Measurements from ENCODE around the gene DPEP2.
"Not testable (repeated sequence)": the region's sequence is repeated elsewhere in the genome, so short reads cannot be mapped to it uniquely, and the experiment has no call there.

The DPEP2 gene

GRCh38 chr16:67950335-67950843, 48.9 kb downstream of the DPEP2 start:
- DNase-seq: no peak

DNA sequence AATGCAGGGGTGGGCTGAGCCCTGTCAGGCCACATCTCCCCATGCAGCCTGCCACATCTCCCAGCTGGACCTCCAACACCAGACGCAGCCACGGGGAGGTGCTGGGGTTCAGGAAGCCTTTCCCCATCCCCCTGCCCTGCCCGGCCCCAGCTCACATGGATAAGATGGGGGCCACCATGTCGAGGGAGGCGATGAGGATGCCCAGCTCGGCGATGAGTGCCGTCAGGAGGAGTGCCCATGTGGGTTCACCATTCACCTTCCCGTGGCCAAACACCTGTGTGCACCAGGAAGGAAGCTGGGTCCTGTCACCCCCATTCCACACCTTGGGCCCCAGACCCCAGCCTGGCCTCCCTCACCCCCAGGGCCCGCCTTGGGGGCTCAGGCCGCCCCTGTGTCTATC, 49.6 kb downstream of the DPEP2 start:
- DNase-seq: no peak

DNA sequence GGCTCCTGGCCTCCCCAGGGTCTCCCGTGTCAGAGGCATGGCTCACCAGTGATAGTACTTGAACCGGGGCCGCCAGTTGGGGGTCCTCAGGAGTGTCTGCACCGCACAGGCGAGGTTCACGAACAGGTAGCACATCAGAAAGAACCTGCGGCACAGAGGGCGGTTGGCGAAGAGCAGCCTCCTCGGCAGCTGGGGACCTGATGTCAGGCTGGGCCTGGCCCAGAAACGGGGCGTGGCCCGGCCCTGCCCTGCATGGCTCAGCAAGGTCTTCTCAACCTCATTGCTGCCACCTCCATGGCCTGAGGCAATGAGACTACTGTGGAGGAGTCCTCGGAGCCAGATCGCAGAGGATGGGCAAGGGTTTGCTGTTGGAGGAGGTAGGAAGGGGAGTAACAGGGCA, 51.3 kb downstream of the DPEP2 start:
- DNase-seq: no peak

DNA sequence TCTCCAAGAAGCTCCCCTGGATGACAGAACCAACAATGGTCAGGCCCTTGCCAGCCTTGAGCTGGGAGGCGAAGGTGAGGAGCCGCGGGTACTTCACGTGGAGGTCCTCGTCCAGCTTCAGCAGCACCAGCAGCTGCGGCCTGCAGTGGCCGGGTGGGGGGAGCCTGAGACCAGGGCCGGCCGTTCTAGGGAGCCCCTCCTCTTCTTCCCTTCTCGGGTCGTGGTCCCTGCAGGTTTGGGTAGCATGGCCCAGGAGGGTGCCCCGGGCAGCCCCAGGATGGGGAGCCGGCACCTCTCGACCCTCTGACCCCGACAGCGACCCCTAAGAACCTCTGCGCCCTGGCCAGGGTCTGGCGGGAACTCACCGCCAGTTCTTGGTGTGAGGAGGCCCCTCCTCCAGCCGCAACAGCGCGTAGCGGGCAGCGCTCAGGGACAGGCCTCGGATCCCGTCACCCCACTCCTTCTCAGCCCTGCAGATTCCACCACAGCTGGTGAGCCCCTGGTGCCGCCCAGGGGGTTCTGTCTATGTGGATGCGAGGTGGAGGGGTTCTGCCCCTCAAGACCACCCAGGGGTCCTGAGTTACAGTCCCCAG, 52.2 kb downstream of the DPEP2 start:
- no peak for DNase-seq

DNA sequence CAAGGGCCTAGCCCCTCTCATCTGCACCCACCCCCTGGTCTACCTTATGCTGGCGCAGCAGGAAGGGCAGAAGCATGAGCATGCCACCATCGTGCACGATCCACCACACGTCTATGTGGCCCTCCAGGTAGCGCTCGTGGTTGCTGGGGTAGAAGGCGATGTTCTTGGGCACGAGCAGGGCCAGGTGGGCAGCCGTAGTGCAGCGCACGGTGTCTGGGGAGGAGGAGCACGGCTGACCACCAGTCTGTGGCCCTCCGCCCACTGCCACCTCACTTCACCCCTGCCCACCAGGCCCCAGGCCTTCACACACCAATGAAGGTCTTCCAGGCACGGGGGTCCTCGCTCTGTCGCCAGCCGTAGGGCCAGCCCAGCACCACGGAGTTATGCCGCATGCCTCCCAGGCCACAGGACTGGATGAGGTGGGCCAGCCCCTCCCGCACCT, 53.1 kb downstream of the DPEP2 start:
- DNase-seq: no peak

GRCh38 chr16:67945392-67945933, 53.8 kb downstream of the DPEP2 start:
- DNase-seq: no peak

DNA sequence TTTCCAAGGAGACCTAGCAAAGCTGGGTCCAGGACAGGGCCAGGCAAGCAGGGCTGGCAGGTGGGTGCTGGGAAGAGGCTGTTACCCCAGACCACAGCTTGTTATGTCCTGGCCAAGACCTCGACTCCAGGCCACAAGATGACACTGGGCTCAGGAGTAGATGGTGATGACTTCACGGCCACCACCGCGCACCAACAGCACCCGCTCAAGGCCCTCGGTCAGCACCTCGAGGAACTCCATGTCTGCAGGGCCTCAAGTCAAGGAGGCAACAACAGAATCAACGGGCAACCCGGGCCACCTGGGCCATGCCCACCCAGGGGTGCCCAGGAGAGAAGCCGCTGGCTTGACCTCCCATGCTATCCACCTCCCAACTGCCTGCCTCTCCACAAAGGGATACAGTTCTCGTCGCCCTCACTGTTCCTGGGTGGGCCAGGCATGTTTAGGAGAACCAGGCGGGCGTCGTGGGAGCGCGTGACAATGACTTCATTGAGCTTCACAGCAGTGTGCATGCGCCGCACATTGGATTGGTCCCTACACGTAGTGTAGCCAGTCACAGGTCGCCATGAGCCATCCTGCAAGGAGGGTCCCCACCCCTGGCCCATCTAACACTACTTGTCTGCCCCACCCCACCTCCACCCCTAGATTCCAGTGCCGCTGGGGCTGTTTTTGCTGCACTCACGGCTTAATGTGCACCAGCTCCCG, 54.4 kb downstream of the DPEP2 start:
- no peak for DNase-seq

DNA sequence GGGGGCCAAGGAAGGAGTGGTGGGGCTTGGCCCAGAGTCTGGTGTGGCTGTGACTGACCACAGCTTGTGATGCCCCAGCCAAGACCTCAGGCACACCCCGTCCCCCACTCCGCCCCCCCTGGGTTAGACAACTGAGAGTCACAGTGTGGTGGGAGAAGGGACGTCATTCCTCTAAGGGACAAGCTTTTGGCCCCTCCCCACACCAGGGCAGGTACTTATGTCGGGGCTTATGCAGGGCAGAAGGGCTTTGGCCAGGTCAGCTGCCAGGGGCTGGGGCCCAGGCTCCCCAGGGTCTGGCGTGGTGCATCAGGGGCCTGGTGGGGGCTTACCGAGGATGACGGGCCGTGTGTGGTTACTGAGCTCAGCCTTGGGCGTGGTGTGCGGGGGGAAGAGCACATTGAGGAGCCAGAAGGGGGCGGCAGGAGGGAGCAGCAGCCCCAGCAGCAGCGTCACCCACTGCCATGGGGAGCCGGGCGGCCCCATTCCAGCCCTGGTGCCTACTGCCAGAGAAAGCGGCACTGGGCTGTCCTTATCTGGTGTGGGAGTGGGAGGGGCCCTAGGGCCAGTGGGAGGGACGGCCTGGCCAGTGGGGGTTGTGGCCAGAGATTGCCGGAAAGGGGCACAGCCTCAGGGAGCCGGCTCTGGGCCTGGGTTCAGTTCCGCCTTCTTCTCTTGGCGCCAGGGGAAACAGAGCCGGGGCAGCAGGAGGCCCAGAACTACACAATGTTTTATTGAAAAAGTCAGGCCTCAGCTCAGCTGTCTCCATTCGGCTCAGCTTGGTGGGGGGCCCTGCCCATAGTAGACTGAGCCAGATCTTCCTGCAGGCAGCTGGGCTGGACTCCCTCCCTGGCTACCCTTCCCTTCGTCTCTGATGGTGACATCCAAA, 55.4 kb downstream of the DPEP2 start, which contains the start of gene LCAT:
TSS of gene LCAT (minus strand) at position 502 of the 886 bp plus-strand sequence. CDS start at position 483, 19 bp downstream.
- no peak for DNase-seq

DNA sequence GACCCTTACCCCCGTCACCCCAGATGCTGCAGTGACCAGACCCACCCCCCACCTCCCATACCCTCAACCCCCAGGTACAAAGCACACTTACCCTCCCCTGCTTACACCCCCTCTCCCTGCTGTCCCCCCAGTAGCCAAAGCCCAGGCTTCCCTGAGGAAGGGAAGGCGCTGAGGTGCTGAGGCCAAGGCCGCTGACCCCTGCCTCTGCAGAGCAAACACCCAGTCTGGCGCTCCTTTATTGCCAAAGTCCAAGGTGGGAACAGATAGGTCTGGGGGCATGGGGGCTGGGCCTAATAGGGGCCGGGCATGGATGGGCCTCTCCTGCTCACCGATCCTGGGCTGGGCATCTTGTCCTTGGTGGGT, 56.0 kb downstream of the DPEP2 start:
- no peak for DNase-seq

DNA sequence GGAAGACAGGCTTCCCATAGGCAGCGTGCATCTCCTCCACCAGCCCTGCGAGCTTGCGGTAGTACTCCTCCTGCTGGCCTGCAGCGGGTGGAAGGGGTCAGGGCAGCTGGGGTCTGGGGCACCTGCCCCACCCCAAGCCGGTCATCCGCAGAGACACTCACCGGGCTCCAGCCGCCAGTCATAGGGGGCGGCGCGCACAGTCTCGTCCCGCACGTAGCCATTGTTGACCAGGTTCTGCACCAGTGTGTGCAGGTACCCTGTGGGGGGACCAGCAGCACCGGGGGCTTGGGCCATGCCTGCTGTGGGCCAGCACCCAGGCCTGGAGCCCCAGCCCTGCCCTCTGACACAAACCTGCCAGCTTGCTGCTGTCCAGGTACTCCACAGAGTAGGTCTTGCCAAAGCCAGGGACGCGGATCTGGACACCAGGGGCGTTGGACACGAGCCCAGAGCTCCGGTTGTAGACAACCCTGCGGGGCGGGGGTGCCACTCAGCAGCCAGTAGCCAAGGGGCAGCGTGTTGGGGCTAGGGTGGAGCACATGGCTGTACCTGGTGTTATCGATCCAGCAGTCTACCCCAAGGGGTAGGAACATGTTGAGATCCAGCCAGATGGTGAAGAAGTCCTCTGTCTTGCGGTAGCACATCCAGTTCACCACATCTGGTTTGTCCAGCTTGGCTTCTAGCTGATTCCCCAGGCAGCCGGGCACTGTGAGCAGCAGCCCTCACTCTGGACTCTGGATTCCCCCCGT, 56.6 kb downstream of the DPEP2 start:
- DNase-seq: no peak

DNA sequence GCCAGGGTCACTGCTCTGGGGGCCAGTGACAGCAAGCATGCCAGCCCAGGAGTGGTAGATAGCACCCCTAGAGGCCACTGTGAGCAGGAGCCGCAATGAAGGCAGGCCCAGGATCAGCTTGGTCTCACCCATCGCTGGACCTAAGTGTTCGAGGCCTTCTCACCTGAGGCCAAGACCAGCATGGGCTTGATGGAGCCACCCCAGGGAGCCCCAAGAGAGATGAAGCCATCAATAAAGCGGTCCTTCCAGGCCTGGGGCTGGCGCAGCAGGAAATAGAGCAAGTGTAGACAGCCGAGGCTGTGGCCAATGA, 57.1 kb downstream of the DPEP2 start:
- DNase-seq: no peak

- no peak for DNase-seq
Measured at GRCh38 chr16:67941469-67942199, 57.6 kb downstream of the DPEP2 start.

GRCh38 chr16:67940446-67941089, 58.7 kb downstream of the DPEP2 start:
- DNase-seq: no peak

DNA sequence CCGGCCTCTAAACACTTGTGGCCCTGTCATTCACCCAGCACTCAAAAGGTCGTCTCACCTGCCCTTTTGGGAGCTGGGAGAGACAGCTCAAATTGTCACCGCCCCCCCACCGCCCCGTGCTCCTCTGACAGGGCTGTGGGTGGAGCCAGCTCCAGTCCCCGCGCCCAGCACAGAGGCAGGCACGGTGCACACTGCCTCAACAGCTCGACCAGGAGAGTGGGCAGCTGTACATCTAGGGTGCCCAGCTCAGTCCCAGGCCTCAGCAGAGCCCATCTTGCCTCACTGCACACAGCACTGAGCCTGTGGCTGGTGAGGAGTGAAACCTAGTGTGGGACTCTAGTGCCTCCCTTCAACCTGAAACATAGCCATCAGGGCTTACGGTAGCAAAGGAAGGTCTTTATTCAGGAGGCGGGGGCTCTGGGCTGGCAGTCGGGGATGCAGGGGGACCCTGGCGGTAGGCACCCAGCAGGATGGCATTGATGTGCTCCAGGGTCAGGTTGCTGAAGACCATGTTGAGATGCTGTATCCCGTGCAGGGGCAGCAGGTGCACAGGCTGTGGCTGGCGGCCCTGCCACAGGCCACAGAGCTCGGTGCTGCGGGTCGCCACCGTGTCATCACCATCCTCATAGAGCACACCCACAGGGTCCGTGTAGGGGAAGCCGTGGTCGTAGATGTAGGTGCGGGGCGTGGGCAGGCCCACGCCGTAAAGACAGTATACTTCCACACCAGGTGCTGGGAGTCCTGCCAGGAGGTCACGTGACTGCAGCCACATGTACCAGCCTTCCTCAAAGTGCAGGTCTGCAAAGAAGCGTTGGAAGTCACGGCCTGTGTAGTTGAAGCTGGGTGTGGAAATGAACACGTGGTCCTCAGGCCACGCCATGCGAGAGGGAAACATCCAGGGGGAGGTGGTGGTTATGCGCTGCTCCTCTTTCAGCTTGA, 59.5 kb downstream of the DPEP2 start:
- DNase-seq: no peak

DNA sequence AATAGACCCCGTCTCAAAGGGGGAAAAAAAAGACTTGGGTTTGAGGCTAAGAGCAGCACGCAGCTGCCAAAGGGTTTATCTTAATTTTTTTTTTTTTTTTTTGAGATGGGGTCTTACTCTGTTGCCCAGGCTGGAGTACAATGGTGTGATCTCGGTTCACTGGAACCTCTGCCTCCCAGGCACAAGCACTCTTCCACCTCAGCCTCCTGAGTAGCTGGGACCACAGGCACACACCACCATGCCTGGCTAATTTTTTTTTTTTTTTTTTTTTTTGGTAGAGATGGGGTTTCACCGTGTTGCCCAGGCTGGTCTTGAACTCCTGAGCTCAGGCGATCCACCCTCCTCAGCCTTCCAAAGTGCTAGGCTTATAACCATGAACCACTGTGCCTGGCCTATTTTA, 61.6 kb downstream of the DPEP2 start:
- DNase-seq: not testable (repeated sequence)
